AG08396 (cell line): ENCODE measurements around the gene MAML2.
"Not testable (repeated sequence)": the region's sequence is repeated elsewhere in the genome, so short reads cannot be mapped to it uniquely, and the experiment has no call there.

Source experiments
- DNase-seq: peaks from one replicate; pipeline ENCODE4 v3.0.0; 2012; ENCODE audit warnings: low spot score, mixed read lengths

Gene MAML2

GRCh38 chr11:96292291-96293010 lies 50.5 kb downstream of the MAML2 start:
- DNase-seq, result no peak

- no peak for DNase-seq
These were observed 52.4 kb downstream of the MAML2 start for GRCh38 chr11:96290631-96291030.

- DNase-seq, result no peak
These were observed 53.0 kb downstream of the MAML2 start for GRCh38 chr11:96290031-96290430.

- no peak for DNase-seq
These were observed 54.1 kb downstream of the MAML2 start for GRCh38 chr11:96288915-96289314.

- DNase-seq, result no peak
These were observed 55.1 kb downstream of the MAML2 start for GRCh38 chr11:96287822-96288439.

- DNase-seq, result not testable (repeated sequence)
These were observed 57.0 kb downstream of the MAML2 start for GRCh38 chr11:96285985-96286384.

- DNase-seq, result no peak
These were observed 58.1 kb downstream of the MAML2 start for GRCh38 chr11:96284917-96285316.

GRCh38 chr11:96284401-96284800 lies 58.6 kb downstream of the MAML2 start:
- no peak for DNase-seq

GRCh38 chr11:96282625-96283220 lies 60.3 kb downstream of the MAML2 start:
- no peak for DNase-seq

- no peak for DNase-seq
These were observed 62.6 kb downstream of the MAML2 start for GRCh38 chr11:96280444-96280843.

- no peak for DNase-seq
These were observed 63.1 kb downstream of the MAML2 start for GRCh38 chr11:96279896-96280290.

GRCh38 chr11:96279018-96279895 lies 63.7 kb downstream of the MAML2 start:
- DNase-seq, result no peak

GRCh38 chr11:96278039-96278897 lies 64.7 kb downstream of the MAML2 start:
- no peak for DNase-seq

- DNase-seq, result no peak
These were observed 65.3 kb downstream of the MAML2 start for GRCh38 chr11:96277696-96278038.

GRCh38 chr11:96276836-96277235 lies 66.2 kb downstream of the MAML2 start:
- DNase-seq, result no peak

- DNase-seq, result no peak
These were observed 67.0 kb downstream of the MAML2 start for GRCh38 chr11:96275801-96276594.

GRCh38 chr11:96273507-96273906 lies 69.5 kb downstream of the MAML2 start:
- no peak for DNase-seq

- DNase-seq, result no peak
These were observed 70.3 kb downstream of the MAML2 start for GRCh38 chr11:96272529-96273222.

- no peak for DNase-seq
These were observed 71.2 kb downstream of the MAML2 start for GRCh38 chr11:96271777-96272176.

- DNase-seq, result not testable (repeated sequence)
These were observed 71.6 kb downstream of the MAML2 start for GRCh38 chr11:96271352-96271751.
